ENCODE data around the gene TOR1AIP1.

GRCh38 chr1:179860652-179861051 is 21.4 kb upstream of the TOR1AIP1 start:
- no peak for TF ChIP-seq CTCF (IDR thresholded peaks at IDR 0.05)
- no peak for TF ChIP-seq ZNF416 (CRISPR knock-in tag; IDR thresholded peaks at IDR 0.05)
- no peak for TF ChIP-seq CREB1 (CRISPR knock-in tag; IDR thresholded peaks at IDR 0.05)
- TF ChIP-seq EMX1 (CRISPR knock-in tag; IDR thresholded peaks at IDR 0.05): no peak
- TF ChIP-seq ATF6 (CRISPR knock-in tag; IDR thresholded peaks at IDR 0.05): no peak
- no peak for TF ChIP-seq E2F5 (CRISPR knock-in tag; IDR thresholded peaks at IDR 0.05)
- no peak for TF ChIP-seq SP1 (CRISPR knock-in tag; conservative IDR thresholded peaks at IDR 0.05)

Measured in WTC11 (cell line).